Mesangial cell (primary cell): Measurements from ENCODE around the gene ACTRT3. TPM values are rescaled to one million over a fixed set of nuclear protein-coding genes. Genes with fewer than 3 reads are reported as not detected.

Experiments used
- total RNA-seq: library from RNA; depleted of rRNA; stranded (reverse); fragments of >200 nt; gene quantifications from 2 replicates; pipeline ENCODE4 v1.2.3, GENCODE V29; 2015

The ACTRT3 gene
- 2.6 and 3.3 TPM in 2 replicates for total RNA-seq

DNA sequence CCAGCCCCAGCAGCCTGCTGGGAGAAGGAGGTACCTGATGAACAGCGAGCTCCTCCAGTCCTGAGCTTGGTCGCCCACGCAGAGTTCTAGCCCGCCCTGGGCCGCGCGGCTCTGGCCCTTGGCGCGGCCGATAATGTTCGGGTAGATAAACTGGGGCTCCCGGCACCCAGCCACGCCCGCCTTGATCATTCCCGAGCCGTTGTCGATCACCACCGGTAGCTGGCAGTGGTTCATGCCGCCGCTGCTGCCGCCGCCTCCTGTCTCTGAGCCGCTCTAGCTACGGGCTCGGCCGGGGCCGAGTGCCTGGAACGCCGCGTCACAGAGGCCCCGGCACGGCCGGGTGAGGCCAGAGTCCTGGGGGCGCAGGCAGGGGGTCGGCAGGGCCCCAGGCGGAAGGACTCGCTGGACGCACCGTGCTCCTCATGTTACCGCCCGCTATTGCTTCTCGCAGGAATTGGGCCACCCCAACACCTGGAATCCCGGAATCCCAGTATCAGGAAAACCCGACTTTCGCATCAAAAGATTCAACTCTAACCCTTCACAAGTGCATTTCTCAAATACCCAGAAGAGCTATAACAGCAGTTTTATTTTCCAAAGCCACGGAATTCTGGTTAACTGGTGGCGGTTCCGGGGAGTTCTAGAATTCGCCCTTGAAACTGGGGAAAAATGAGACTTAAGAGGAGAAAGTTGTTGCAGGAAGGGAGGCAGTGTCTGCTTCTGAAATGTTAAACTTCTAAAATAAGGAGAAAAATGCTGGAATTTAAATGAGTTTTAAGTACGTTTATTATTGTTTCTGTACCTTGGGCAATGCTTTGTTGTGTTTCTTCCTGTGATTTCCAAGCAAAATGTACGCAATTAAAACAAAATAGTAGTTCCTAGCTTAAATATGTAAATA is at the start of gene ACTRT3:
TSS of gene ACTRT3 (minus strand) at position 275 of the 895 bp plus-strand sequence. CDS start at position 234, 41 bp downstream.

DNA sequence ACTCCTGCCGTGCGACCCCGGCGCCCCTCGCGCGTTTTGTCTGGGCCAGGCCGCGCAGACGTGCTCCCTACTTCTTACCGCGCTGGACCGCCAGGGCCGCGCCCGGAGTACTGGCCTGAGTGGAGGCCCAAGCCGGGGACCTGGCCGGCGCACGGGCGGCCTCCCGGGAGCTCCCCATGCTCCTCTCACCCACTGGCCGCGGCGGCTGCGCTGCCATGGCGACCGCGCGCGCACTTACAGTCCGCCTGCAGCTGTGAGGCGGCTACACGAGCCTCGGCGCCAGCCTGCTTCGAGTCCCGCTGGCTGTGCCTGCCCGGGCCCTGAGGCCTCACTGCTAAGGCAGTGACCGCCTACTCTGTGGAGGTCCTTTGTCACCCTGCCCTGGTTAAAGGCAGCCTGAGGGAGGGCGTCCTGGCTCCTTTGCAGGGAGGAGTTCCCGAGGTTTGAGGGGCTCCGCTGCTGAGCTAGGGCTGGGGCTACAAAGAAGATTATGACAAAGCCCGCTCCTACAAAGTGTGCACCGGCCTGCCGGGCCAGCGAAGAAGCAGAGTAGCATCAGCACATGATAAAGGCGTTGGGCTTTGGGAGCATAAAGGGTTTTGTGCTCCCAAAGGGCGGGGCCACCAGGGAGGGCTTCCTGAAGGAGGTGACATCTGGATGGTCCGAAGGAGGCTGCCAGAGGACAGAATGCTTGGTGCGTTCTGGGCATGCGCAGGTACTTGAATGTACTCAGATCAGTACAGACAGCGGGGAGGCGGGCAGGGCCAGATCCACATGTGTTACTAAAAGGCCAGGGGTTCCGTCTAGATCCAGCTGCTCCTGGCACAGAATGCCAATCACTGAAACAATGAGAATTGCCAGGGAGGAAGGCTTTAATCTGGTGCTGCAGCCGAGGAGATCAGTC is 43.2 kb upstream of the ACTRT3 start, which contains the start of the genes LRRC34 and LRRIQ4:
TSS of gene LRRC34 (minus strand) at position 573 of the 904 bp plus-strand sequence. CDS start at position 217, 356 bp downstream.
TSS of gene LRRIQ4 (plus strand) at position 539 of the 904 bp plus-strand sequence. CDS start 9,052 bp downstream, outside the sequence.

DNA sequence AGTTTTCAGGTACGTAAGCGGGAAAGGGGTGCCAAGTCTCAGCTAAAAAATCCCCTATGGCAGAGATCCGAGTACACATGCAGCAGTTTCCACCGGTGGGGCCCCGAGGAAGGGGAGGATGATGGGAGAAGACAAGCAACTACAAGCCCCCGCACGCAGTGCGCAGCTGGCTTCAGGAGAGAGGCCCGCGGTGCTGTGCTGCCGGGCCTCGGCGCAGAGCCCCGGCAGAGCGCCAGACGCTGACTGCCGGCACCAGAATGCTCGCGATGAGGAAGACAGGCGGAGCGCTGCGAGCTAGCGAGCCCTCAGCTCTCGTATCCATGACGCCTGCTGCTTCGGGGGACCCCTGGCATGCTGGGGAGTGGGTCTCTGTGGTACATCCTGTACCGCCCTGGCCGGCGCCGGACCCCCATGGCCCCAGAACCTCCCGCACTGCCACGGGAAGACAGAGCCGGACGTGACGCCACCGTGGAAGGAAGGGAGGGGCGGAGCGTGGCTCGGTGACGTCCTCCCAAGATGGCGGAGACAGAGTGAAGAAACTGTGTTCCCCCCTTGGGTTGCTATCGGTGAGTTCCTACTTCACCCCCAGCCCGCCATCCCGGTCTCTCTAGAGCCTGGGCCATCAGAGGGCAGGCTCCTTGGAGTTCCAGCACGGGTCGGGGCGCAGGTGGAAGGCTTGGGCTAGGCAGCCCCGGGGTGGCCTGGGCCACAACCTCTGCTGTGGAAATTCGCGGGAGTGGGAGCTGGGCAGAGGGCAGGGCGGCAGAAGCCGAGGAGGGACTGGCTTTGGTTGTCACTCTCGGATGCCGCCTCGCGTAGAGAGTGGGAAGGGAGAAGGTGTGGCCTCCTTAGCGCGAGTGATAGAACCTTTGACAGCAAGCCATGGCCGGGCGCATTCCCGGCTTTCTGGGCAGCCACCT is 3.8 kb upstream of the ACTRT3 start, which contains the start of gene MYNN:
TSS of gene MYNN (plus strand) at position 500 of the 920 bp plus-strand sequence. CDS start 900 bp downstream, outside the sequence.

DNA sequence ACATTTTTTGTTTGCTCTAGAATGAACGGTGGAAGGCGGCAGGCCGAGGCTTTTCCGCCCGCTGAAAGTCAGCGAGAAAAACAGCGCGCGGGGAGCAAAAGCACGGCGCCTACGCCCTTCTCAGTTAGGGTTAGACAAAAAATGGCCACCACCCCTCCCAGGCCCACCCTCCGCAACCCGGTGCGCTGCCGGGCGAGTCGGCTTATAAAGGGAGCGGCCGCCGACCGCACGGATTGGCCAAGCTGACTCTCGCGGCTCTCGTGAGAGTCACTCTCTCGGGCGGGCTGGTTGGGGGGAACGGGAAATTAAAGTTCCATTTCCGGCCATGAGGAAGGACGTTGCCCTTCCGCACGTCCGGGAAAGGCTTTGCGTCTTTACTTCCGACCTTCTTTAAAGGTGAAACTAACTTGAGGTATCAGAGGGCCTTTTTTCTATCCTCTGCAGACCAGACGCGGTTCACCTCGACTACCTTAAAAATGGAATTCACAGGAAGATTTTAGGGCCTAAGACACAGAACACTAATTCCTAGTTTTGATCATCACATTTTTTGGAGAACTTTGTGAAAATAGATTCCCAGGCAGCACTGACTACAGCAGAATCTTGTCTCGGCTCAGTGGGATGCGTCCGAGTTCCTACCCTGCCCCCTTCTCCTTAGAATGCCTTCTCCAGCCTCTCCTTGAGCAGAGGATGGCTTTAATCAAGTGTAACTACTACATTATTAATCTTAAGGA is 4.3 kb downstream of the ACTRT3 start, which contains the start of gene TERC:
TSS of gene TERC (minus strand) at position 179 of the 731 bp plus-strand sequence.

Other genes starting within 250 kb of the ACTRT3 start
- 2.8 and 9.1 TPM in 2 replicates for gene MECOM, start 105.8 kb downstream of the ACTRT3 start, total RNA-seq
- 67.2 and 103 TPM in 2 replicates for gene TERC, start 4.5 kb downstream of the ACTRT3 start, total RNA-seq
- 11.2 and 11.3 TPM in 2 replicates for gene MYNN, start 3.8 kb upstream of the ACTRT3 start, total RNA-seq
- gene LRRIQ4, start 43.3 kb upstream of the ACTRT3 start, total RNA-seq: not detected in 2 replicates
- 1.1 and 4.6 TPM in 2 replicates for gene LRRC34, start 43.3 kb upstream of the ACTRT3 start, total RNA-seq
- not detected in 2 replicates for gene LRRC31, start 100.4 kb upstream of the ACTRT3 start, total RNA-seq
- gene SAMD7, start 142.0 kb upstream of the ACTRT3 start, total RNA-seq: not detected in 2 replicates
- gene SEC62, start 197.2 kb upstream of the ACTRT3 start, total RNA-seq: 12.1 and 14.6 TPM in 2 replicates